Stomach smooth muscle (tissue), 2 donors: ENCODE data around the gene SMLR1.

Source experiments
- H3K27ac ChIP-seq: one replicate; pipeline ENCODE4 v1.7.0; 2013; ENCODE audit warnings: mild to moderate bottlenecking, low read length, inconsistent platforms
- H3K27me3 ChIP-seq, 2 donors: one replicate each; pipeline ENCODE4 v1.7.0; 2013; ENCODE audit warnings: low read length in 2 of 2; ENCODE audit not compliant: insufficient read depth in 2 of 2, control insufficient read depth in 1 of 2
- H3K36me3 ChIP-seq, 2 donors: one replicate each; pipeline ENCODE4 v1.7.0; 2013; ENCODE audit warnings: low read length in 2 of 2; ENCODE audit not compliant: control insufficient read depth in 2 of 2, insufficient read depth in 2 of 2
- H3K4me1 ChIP-seq: one replicate; pipeline ENCODE4 v1.7.0; 2013; ENCODE audit warnings: low read length; ENCODE audit not compliant: control insufficient read depth, insufficient read depth
- H3K4me3 ChIP-seq, 2 donors: one replicate each; pipeline ENCODE4 v1.7.0; 2013; ENCODE audit warnings: low read length in 2 of 2
- H3K9ac ChIP-seq, 2 donors: one replicate each; pipeline ENCODE4 v1.7.0; 2013; ENCODE audit warnings: low read length in 2 of 2, mild to moderate bottlenecking in 1 of 2
- H3K9me3 ChIP-seq, 2 donors: one replicate each; pipeline ENCODE4 v1.7.0; 2013; ENCODE audit warnings: low read length in 2 of 2; ENCODE audit not compliant: control insufficient read depth in 2 of 2
- donor health status: healthy.
- donor health status: Pancreatic carcinoma.

Gene SMLR1

DNA sequence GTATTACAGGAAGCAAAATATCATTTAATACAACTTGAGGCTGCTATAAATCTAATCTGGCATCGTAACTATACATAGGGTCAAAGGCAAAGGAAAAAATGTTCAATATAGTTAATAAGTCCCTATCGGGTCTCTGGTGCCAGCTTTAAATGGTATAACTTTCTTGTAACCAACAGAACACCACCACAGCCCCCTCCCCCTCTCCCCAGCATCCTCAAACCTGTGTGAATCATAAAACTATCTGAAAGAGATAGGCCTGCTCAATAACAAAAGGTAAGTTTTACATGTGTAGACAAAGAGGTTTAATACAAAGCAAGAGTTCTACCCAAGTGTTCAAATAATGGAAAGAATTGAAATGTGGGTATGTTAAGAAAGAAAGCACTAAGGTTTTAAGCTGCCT is 12.2 kb downstream of the SMLR1 start:
- H3K9me3 ChIP-seq = no peaks in the 10 kb centered on the region
- H3K4me3 ChIP-seq = no peak overlapping the region
- H3K27ac ChIP-seq = no peak overlapping the region
- peaks cover 0 to 2% of the 10 kb centered on the region in 2 donors for H3K36me3 ChIP-seq
- no peaks in the 10 kb centered on the region for H3K4me1 ChIP-seq
- no peak overlapping the region for H3K9ac ChIP-seq
- no peaks in the 10 kb centered on the region for H3K27me3 ChIP-seq

DNA sequence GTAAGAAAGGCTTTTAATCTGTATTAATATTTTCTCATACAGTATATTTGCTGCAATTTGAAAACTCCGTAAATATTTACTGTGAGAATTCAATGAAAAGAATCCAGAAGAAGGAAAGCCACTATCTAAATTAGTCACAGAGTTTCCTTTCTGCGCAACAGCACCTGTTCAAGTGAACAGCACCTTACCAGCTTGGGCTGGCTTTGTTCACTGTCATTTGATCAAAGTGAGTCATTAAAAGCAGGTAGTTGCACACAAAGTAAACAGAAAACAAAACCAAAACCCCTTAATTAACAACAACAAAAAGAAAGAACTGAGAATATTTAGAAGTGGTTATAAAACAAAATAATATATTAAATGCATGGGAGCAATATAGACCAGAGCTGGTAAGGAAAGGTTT is 12.8 kb downstream of the SMLR1 start:
- Histone ChIP-seq H3K27ac (no peak overlapping the region), H3K9me3 (no peaks in the 10 kb centered on the region), H3K27me3 (no peaks in the 10 kb centered on the region), H3K4me3 (no peak overlapping the region), H3K9ac (no peak overlapping the region), H3K36me3 (peaks cover 0 to 2% of the 10 kb centered on the region in 2 donors), H3K4me1 (no peaks in the 10 kb centered on the region)

DNA sequence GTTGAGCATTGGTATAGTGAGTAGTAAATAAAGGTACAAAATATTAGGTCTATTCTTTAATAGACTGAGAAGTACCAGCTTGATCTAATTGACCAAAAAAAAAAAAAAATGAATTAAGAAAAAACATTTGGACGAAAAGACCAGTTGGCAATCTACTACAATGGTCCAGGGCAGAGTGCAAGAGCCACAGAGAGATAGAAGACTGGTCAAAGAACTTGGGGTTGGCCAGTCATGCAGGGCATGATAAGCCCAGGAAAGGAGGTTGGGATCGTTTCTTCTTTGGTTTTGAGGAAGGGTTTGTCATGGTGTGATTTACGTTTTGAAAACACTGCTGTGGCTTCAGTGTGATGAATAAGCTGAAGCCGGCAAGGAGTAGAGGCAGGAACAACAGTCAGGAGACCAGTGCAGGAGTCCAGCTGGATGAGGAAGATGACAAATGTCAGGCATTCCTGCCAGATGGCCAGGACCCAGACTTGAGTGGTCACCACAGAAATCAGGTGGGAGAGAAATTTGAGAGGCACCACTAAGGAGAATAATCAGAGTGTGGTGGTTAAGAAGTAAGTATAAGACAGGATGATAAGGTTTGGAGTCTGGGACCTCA is 14.0 kb downstream of the SMLR1 start:
- Histone ChIP-seq H3K9me3 (no peaks in the 10 kb centered on the region), H3K27me3 (no peaks in the 10 kb centered on the region), H3K36me3 (peaks cover 0 to 2% of the 10 kb centered on the region in 2 donors), H3K27ac (no peak overlapping the region), H3K4me1 (no peaks in the 10 kb centered on the region), H3K9ac (no peak overlapping the region), H3K4me3 (no peak overlapping the region)

DNA sequence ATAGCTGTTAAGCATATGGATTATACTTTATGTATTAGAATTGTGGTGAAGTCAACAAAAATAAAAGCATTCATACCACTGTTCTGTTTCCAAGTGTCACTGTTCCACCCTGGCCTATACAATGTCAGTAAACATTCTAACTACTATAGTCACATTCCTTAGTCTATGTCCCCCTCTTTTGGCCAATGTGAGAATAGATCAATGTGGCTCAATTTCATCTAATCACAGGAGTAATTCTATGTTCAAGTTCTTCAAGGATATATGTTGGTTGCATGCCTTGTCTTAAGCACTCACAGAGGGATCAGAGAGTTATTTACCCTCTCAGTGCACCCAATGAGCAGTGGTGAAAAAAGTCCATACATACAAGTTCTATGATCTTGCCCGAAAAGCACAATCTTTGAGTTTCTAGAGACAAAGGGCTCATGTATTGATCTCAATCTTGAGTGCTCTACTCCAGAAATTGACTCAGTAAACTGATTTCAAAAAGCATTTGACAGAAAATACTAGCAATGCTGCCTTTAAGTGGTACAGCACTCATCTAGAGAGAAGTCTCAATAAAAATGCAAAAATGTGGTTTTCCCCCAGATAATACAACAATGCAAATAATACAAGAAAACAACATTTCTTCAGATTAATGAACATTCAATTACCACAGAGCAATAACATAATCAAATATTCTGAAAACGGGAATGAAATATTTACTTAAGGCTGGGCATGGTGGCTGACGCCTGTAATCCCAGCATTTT is 16.5 kb downstream of the SMLR1 start:
- no peak overlapping the region for H3K9ac ChIP-seq
- H3K4me3 ChIP-seq = no peak overlapping the region
- no peaks in the 10 kb centered on the region for H3K9me3 ChIP-seq
- no peak overlapping the region for H3K27ac ChIP-seq
- H3K4me1 ChIP-seq = no peaks in the 10 kb centered on the region
- peaks cover 0 to 2% of the 10 kb centered on the region in 2 donors for H3K36me3 ChIP-seq
- H3K27me3 ChIP-seq = no peaks in the 10 kb centered on the region

DNA sequence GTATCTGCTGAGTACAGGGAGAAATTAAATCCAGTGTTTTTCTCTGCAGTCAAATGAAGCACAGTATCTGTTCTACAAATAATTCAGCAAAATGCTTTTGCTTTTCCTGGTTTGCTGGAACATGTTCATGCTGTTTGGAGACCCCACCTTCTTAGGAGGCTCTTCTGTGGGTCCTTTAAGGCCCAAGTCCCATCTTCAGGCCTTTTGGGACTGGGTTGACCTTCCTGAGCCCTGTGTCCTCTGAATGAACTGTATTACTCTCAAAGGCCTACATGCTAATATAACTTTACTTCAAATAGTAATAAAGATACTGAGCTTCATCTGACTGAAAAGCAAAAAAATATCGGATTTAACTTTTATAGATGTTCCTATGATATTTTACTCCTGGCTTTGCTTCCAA is 19.3 kb downstream of the SMLR1 start:
- H3K27me3 ChIP-seq = no peaks in the 10 kb centered on the region
- no peak overlapping the region for H3K9ac ChIP-seq
- H3K27ac ChIP-seq = no peak overlapping the region
- H3K36me3 ChIP-seq = no peaks in the 10 kb centered on the region
- H3K4me1 ChIP-seq = no peaks in the 10 kb centered on the region
- no peaks in the 10 kb centered on the region for H3K9me3 ChIP-seq
- H3K4me3 ChIP-seq = no peak overlapping the region

DNA sequence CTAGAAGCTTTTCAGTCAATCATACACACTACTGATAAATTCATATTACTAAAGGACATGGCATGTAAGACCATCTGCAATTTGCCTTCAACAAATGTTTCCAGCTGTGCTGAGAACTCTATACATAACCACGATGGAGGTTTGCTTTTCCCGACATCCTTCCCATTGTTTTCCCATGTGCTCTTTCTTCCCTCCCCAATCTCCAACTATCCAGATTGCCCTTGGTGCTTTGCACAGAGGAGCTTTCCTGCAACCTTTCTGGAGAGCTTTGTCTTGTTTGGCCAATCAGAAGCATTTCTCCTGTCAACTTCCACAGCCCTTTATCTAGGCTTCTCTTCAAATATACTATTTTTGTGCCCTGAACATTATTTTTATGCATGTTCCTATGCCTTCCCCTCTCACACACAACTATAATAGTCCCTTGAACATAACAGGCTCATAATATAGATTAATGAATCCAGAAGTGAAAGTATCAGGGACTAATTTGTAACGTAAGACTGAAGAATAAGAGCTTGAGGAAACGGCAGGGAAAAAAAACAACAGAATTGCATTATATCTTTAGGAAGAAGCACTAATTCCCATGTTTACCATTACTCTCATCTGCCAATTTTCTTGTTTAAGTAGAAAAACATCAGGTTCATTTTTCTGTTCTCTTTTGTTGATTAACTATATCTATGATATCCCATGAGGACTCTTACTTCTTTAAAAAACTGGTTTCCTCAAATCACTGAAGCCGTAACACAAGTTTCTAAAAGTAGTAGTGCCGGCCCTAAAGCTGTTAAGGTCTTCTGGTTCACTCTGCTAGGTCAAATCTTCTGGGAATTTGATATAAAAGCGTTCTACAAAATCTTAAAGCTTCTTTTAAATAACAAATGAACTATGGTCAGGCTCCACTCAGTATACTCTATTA is 20.1 kb downstream of the SMLR1 start:
- no peaks in the 10 kb centered on the region for H3K36me3 ChIP-seq
- no peak overlapping the region for H3K9ac ChIP-seq
- H3K4me3 ChIP-seq = no peak overlapping the region
- no peak overlapping the region for H3K27ac ChIP-seq
- no peaks in the 10 kb centered on the region for H3K4me1 ChIP-seq
- no peaks in the 10 kb centered on the region for H3K9me3 ChIP-seq
- no peaks in the 10 kb centered on the region for H3K27me3 ChIP-seq

DNA sequence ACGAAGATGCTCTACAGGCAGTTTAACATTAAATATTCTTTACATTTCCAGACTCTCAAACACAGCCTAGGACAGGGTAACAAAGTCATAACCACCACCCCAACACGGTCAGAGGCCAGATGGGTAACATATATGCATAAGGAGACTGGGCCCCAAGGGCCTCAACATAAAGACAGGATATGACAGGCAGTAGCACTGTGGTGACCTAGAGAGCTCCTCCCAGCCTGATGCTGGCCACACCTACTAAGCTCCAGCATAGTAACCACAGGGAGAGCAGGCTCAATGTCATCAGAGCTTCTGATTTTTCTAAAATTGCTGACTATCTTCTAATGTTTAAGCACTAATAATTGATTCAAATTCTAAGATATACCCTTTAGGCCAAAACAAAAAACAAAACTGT is 21.7 kb downstream of the SMLR1 start:
- H3K27ac ChIP-seq = no peak overlapping the region

DNA sequence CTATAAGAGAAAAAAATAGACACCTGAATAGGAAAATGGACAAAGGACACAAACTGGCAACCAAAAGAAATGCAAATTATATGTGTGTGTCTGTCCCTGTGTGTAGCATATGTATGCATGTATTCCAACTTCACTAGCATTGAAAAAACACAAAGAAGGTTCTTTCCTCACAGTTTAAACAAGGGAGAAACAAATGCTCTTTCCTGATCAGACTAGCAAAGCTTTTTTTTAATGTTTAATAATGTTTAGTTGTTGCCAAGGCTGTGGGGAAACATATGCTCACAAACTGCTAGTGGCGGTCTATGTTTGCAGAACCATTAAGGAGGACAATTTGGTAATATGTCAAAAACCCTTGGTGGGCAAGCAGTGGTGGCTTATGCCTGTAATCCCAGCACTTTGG is 22.4 kb downstream of the SMLR1 start:
- Histone ChIP-seq H3K4me1 (no peaks in the 10 kb centered on the region), H3K4me3 (no peak overlapping the region), H3K9me3 (no peaks in the 10 kb centered on the region), H3K27me3 (no peaks in the 10 kb centered on the region), H3K36me3 (peaks cover 2 to 4% of the 10 kb centered on the region in 2 donors), H3K27ac (no peak overlapping the region), H3K9ac (no peak overlapping the region)

More for the DNA sequence above, 21.7 kb downstream of the SMLR1 start:
- Histone ChIP-seq H3K9ac (no peak overlapping the region), H3K27me3 (no peaks in the 10 kb centered on the region), H3K36me3 (peaks cover 2 to 3% of the 10 kb centered on the region in 2 donors), H3K4me1 (no peaks in the 10 kb centered on the region), H3K9me3 (no peaks in the 10 kb centered on the region), H3K4me3 (no peak overlapping the region)

DNA sequence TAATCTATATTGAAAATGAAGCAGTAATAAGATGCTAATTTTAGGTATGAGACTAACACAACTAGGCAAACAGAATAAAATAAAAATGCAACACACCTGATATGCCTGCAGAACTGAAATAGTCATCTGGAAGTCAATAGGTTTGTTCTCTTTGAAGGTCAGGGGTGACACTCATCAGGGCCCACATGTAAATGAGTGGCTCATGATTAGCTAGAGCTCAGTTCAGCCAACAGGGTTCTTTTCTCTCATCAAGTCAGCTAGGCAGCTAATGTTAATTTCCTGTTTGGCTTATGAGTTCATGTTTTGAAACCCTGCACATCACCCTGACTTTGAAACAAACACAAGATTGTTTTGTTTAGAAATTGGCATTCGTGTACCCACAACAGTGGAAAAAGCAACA is 23.8 kb downstream of the SMLR1 start:
- H3K9me3 ChIP-seq = no peaks in the 10 kb centered on the region
- H3K36me3 ChIP-seq = peaks cover 2 to 7% of the 10 kb centered on the region in 2 donors
- H3K4me1 ChIP-seq = no peaks in the 10 kb centered on the region
- no peaks in the 10 kb centered on the region for H3K27me3 ChIP-seq
- no peak overlapping the region for H3K9ac ChIP-seq
- H3K27ac ChIP-seq = no peak overlapping the region
- H3K4me3 ChIP-seq = no peak overlapping the region

DNA sequence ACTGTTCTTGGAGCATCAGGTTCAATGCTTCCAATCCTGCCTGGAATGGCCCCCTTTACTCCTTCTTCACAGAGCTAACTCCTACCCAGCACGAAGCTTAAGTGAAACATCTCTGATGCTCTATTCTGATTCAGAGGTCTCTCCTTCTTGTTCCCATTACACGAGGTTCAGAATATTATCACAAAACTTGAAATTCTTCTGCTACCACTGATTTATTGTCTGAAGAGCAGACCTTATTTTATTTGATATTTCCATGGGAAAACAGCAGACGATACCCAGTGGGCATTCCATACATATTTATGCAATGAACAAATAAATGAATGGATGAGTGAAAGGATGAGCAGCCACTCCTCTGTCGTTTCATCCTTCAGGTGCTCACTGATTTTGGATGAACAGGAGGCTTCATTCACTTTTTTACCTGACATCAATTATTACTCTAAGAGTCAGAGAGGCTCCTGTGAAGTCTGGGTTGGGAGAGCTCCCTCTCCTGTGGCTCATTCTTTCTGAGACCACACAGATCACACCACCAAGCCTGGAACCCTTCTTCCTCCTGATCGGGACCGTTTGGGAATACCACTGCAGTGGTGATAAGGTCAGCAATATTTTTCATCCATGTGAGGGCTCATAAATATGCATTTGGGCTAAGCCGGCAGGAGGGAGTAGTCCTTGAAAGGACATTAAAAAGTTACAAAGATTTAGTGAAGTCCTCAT is 25.8 kb downstream of the SMLR1 start:
- Histone ChIP-seq H3K27ac (no peak overlapping the region), H3K4me3 (no peak overlapping the region), H3K36me3 (peaks cover 6 to 7% of the 10 kb centered on the region in 2 donors), H3K9ac (no peak overlapping the region), H3K4me1 (no peaks in the 10 kb centered on the region), H3K9me3 (no peaks in the 10 kb centered on the region), H3K27me3 (no peaks in the 10 kb centered on the region)
